ENCODE data around the gene PIP5KL1.

Gene PIP5KL1

GRCh38 chr9:127873886-127874285, 56.7 kb downstream of the PIP5KL1 start:
- Histone ChIP-seq H3K36me3 (replicated peaks) (no peaks in the 10 kb centered on the region), H3K9me3 (no peaks in the 10 kb centered on the region), H3K4me1 (no peaks in the 10 kb centered on the region), H3K4me3 (no peak overlapping the region), H3K27me3 (ENCODE audit: low read depth) (no peaks in the 10 kb centered on the region)
- DNase-seq (ENCODE audit: low spot score in 2 of 2), result no peak
- in situ Hi-C loops (cut with MboI; ENCODE audit: low sequenced_read_pairs), result no loop called here

GRCh38 chr9:127873223-127873691, 57.3 kb downstream of the PIP5KL1 start:
- DNase-seq (ENCODE audit: low spot score in 2 of 2), result no peak
- in situ Hi-C loops (cut with MboI; ENCODE audit: low sequenced_read_pairs), result no loop called here
- H3K27me3 ChIP-seq (ENCODE audit: low read depth), result no peaks in the 10 kb centered on the region

GRCh38 chr9:127872369-127873222, 58.0 kb downstream of the PIP5KL1 start:
- no peaks in the 10 kb centered on the region for H3K4me1 ChIP-seq
- H3K36me3 ChIP-seq (replicated peaks), result no peaks in the 10 kb centered on the region
- no peak overlapping the region for H3K4me3 ChIP-seq
- DNase-seq (ENCODE audit: low spot score in 2 of 2), result no peak
- H3K27me3 ChIP-seq (ENCODE audit: low read depth), result no peaks in the 10 kb centered on the region
- in situ Hi-C loops (cut with MboI; ENCODE audit: low sequenced_read_pairs), result no loop called here
- H3K9me3 ChIP-seq, result no peaks in the 10 kb centered on the region

More at GRCh38 chr9:127873223-127873691, 57.3 kb downstream of the PIP5KL1 start:
- Histone ChIP-seq H3K36me3 (replicated peaks) (no peaks in the 10 kb centered on the region), H3K4me1 (no peaks in the 10 kb centered on the region), H3K9me3 (no peaks in the 10 kb centered on the region), H3K4me3 (no peak overlapping the region)

GRCh38 chr9:127871531-127871930, 59.0 kb downstream of the PIP5KL1 start:
- H3K9me3 ChIP-seq, result no peaks in the 10 kb centered on the region
- H3K36me3 ChIP-seq (replicated peaks), result no peaks in the 10 kb centered on the region
- in situ Hi-C loops (cut with MboI; ENCODE audit: low sequenced_read_pairs), result no loop called here
- no peak overlapping the region for H3K4me3 ChIP-seq
- DNase-seq (ENCODE audit: low spot score in 2 of 2), result no peak
- no peaks in the 10 kb centered on the region for H3K4me1 ChIP-seq
- no peaks in the 10 kb centered on the region for H3K27me3 ChIP-seq (ENCODE audit: low read depth)

GRCh38 chr9:127870887-127871286, 59.7 kb downstream of the PIP5KL1 start:
- in situ Hi-C loops (cut with MboI; ENCODE audit: low sequenced_read_pairs), result no loop called here
- DNase-seq (ENCODE audit: low spot score in 2 of 2), result no peak

More at GRCh38 chr9:127870887-127871286, 59.7 kb downstream of the PIP5KL1 start:
- Histone ChIP-seq H3K36me3 (replicated peaks) (no peaks in the 10 kb centered on the region), H3K4me1 (no peaks in the 10 kb centered on the region), H3K9me3 (no peaks in the 10 kb centered on the region), H3K27me3 (ENCODE audit: low read depth) (no peaks in the 10 kb centered on the region), H3K4me3 (no peak overlapping the region)
